OCI-LY3 (cell line): ENCODE measurements around the gene GPX2.
"Not testable (repeated sequence)": the region's sequence is repeated elsewhere in the genome, so short reads cannot be mapped to it uniquely, and the experiment has no call there.

ENCODE experiments used
- H2AFZ ChIP-seq: fragments of 200-600, 300-600 bp; shearing (Covaris generic); 2 replicates; pipeline ENCODE4 v1.6.0; 2014; ENCODE audit warnings: antibody characterized with exemption, low read depth, low read length
- H3K27ac ChIP-seq: fragments of 200-600, 300-600 bp; sonication (generic); 2 replicates; pipeline ENCODE4 v1.5.1; 2014; ENCODE audit warnings: mild to moderate bottlenecking, low read length, moderate library complexity, mixed read lengths
- H3K27me3 ChIP-seq: fragments of 200-600, 300-600 bp; sonication (generic); 2 replicates; pipeline ENCODE4 v1.6.1; 2014; ENCODE audit warnings: low read depth, low read length, mixed read lengths
- H3K36me3 ChIP-seq: fragments of 200-600, 300-600 bp; sonication (generic); replicated peaks from 2 replicates; pipeline ENCODE3; 2014; ENCODE audit warnings: low read depth, low read length, mixed read lengths
- H3K4me1 ChIP-seq: fragments of 300-600, 200-600 bp; sonication (generic); 2 replicates; pipeline ENCODE4 v1.6.1; 2014; ENCODE audit warnings: low read length, mixed read lengths
- H3K4me2 ChIP-seq: fragments of 200-600, 300-600 bp; sonication (generic); 2 replicates; pipeline ENCODE4 v1.6.1; 2014; ENCODE audit warnings: low read length, mixed read lengths
- H3K4me3 ChIP-seq: fragments of 300-600, 200-600 bp; sonication (generic); 2 replicates; pipeline ENCODE4 v1.5.1; 2014; ENCODE audit warnings: antibody characterized with exemption, mild to moderate bottlenecking, low read length, moderate library complexity
- H3K79me2 ChIP-seq: fragments of 300-600, 200-600 bp; shearing (Covaris generic); 2 replicates; pipeline ENCODE4 v1.6.1; 2014; ENCODE audit warnings: mild to moderate bottlenecking, low read length, mixed read lengths
- H3K9ac ChIP-seq: fragments of 300-600, 200-600 bp; shearing (Covaris generic); 2 replicates; pipeline ENCODE4 v1.6.0; 2014; ENCODE audit warnings: mild to moderate bottlenecking, low read length, moderate library complexity
- H3K9me3 ChIP-seq: fragments of 200-600, 300-600 bp; shearing (Covaris generic); 2 replicates; pipeline ENCODE4 v1.6.1; 2014; ENCODE audit warnings: low read length, mixed read lengths; ENCODE audit not compliant: insufficient read depth
- H4K20me1 ChIP-seq: fragments of 200-600, 300-600 bp; sonication (generic); 2 replicates; pipeline ENCODE4 v1.6.1; 2016; ENCODE audit warnings: low read length, mixed read lengths; ENCODE audit not compliant: insufficient read depth
- EZH2phosphoT487 ChIP-seq: fragments of 200-600 bp; shearing (Covaris generic); IDR thresholded peaks from 2 replicates; pipeline ENCODE4 v1.6.1; 2018; ENCODE audit warnings: antibody characterized with exemption, mixed run types, low read depth
- TF ChIP-seq, protein P1 (sequence below): fragments of 200-600, 300-600 bp; sonication (generic); IDR thresholded peaks from 2 replicates; pipeline ENCODE4 v1.5.1; 2014; ENCODE audit warnings: antibody characterized with exemption, low read length, low read depth

Gene GPX2

DNA sequence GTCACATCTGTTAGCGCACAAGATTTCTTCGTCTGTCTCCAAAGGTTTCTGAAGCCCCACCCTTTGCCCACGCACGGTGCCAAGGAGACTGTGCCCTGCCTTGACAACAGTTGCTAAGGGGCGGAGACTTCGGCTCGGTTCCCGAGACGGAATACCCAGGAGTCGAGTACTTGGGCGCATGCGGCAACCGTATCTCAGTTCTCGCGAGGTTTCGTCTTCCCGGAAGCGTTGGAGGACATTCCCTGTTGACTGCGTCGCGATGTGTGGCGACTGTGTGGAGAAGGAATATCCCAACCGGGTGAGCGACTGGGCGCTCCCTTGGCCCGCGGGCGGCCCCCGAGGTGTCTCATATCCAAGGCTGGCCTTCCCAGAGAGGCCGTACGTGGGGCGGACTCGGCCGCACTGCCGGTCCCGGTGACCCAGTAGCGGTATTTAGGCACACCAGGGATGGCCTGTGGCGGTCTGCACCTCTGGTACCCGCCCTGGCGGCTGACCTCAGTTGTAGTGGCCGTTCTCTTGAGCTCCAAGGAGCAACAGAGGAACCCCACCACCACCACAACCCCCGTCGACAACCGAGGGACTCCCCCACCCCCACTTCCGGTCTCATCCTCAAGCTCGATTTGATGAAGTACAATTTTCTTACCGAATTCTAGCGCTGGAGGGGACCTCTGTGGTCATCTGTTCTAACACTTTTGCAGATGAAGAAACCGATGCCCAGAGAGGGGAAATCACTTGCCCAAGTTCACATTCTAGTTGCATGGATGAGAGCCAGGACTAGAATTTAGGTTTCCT is 28.1 kb downstream of the GPX2 start, which contains the start of gene CHURC1:
CHURC1 (plus strand) TSS at position 219 of the 792 bp plus-strand sequence; CDS start at position 260, 41 bp downstream.
- Histone ChIP-seq H3K27ac (peak within 1 kb of the TSS; percentile 75), H2AFZ (peak within 1 kb of the TSS; percentile 93), H3K27me3 (peaks cover 5% of the 10 kb centered on the region), H4K20me1 (peaks cover 31% of the 10 kb centered on the region), H3K4me1 (peaks cover 11% of the 10 kb centered on the region), H3K4me3 (peak within 1 kb of the TSS; percentile 96), H3K79me2 (peaks cover 41% of the 10 kb centered on the region), H3K9ac (peak within 1 kb of the TSS; percentile 97), H3K4me2 (peak within 1 kb of the TSS; percentile 96), H3K36me3 (peaks cover 7% of the 10 kb centered on the region), H3K9me3 (no peaks in the 10 kb centered on the region)
- no peak for TF ChIP-seq EZH2phosphoT487
- TF ChIP-seq, protein P1, sequence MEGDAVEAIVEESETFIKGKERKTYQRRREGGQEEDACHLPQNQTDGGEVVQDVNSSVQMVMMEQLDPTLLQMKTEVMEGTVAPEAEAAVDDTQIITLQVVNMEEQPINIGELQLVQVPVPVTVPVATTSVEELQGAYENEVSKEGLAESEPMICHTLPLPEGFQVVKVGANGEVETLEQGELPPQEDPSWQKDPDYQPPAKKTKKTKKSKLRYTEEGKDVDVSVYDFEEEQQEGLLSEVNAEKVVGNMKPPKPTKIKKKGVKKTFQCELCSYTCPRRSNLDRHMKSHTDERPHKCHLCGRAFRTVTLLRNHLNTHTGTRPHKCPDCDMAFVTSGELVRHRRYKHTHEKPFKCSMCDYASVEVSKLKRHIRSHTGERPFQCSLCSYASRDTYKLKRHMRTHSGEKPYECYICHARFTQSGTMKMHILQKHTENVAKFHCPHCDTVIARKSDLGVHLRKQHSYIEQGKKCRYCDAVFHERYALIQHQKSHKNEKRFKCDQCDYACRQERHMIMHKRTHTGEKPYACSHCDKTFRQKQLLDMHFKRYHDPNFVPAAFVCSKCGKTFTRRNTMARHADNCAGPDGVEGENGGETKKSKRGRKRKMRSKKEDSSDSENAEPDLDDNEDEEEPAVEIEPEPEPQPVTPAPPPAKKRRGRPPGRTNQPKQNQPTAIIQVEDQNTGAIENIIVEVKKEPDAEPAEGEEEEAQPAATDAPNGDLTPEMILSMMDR = no peak

DNA sequence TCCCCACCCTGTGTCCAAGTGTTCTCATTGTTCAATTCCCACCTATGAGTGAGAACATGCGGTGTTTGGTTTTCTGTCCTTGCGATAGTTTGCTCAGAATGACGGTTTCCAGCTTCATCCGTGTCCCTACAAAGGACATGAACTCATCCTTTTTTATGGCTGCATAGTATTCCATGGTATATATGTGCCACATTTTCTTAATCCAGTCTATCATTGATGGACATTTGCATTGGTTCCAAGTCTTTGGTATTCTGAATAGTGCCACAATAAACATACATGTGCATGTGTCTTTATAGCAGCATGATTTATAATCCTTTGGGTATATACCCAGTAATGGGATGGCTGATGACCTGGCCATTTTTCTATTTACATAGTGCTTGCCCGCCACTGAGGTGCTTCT is 29.1 kb downstream of the GPX2 start:
- Histone ChIP-seq H3K27me3 (peaks cover 14% of the 10 kb centered on the region), H3K79me2 (peaks cover 39% of the 10 kb centered on the region), H3K4me2 (peak overlapping the region; percentile 80), H4K20me1 (peaks cover 23% of the 10 kb centered on the region), H2AFZ (peak overlapping the region; percentile 93), H3K4me3 (peak overlapping the region; percentile 96), H3K4me1 (peaks cover 11% of the 10 kb centered on the region)
- H3K9ac ChIP-seq, H3K36me3 ChIP-seq, H3K27ac ChIP-seq, H3K9me3 ChIP-seq: not testable (repeated sequence)

DNA sequence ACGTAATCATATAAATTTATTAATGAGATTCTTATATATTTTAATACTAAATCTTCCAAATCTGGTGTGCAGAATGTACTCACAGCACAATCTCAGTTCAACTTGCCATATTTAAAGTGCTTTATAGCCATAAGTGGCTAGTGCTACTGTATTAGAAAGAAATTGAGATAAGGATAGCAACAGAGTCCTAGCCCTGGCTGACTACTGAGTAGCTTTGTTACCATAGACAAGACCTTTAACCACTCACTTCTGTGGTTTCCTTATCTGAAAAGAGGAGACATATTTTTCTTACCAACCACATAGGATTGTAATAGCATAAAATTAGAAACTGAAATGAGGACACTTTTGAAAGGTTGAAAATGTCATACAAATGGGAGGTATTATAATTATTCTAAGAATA is 30.3 kb downstream of the GPX2 start:
- Histone ChIP-seq H3K4me1 (peaks cover 11% of the 10 kb centered on the region), H2AFZ (no peak overlapping the region), H3K27me3 (peaks cover 17% of the 10 kb centered on the region), H3K79me2 (peaks cover 28% of the 10 kb centered on the region), H3K4me3 (no peak overlapping the region), H3K27ac (no peak overlapping the region), H4K20me1 (peaks cover 15% of the 10 kb centered on the region), H3K9me3 (no peaks in the 10 kb centered on the region), H3K36me3 (peaks cover 7% of the 10 kb centered on the region), H3K4me2 (no peak overlapping the region), H3K9ac (no peak overlapping the region)
- TF ChIP-seq, protein P1 = no peak

DNA sequence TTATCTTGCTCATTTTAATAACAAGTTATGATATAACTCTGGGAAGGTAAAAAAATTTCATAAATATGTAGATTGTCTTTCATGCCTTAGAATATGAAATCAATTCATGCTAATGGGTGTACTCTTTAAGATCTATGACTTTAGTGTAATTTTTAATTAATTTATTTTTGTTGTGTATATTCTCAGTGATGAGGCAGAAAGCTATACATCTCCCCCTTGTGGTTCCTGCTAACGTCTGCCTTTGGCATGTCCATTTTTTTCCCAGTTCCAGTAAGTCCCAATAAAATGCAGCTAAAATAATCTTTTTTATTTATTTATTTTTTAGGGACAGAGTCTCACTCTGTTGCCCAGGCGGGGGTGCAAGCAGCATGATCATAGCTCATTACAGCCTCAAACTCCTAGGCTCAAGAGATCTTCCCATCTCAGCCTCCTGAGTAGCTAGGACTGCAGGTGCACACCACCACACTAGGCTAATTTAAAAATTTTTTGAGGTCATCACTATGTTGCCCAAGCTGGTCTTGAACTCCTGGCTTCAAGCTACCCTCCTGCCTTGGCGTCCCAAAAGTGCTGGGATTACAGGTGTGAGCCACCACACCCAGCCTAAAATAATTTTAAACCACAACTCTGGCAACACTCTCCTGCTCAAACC is 31.6 kb downstream of the GPX2 start:
- Histone ChIP-seq H3K9me3 (no peaks in the 10 kb centered on the region), H3K79me2 (peaks cover 17% of the 10 kb centered on the region), H3K4me3 (no peak overlapping the region), H3K27me3 (peaks cover 25% of the 10 kb centered on the region), H2AFZ (no peak overlapping the region), H3K9ac (no peak overlapping the region), H3K36me3 (peaks cover 4% of the 10 kb centered on the region), H3K4me1 (peaks cover 10% of the 10 kb centered on the region), H4K20me1 (peaks cover 12% of the 10 kb centered on the region), H3K4me2 (no peak overlapping the region), H3K27ac (no peak overlapping the region)
- TF ChIP-seq EZH2phosphoT487 = no peak
- TF ChIP-seq, protein P1 = peak; percentile 45
